ENCODE results near the gene KRTAP10-9.

The KRTAP10-9 gene

GRCh38 chr21:44658541-44658910 is 31.6 kb downstream of the KRTAP10-9 start:
- TF ChIP-seq GATA2 (IDR thresholded peaks at IDR 0.05; ENCODE audit: low read depth, low read length) (no peak), GATA3 (IDR thresholded peaks at IDR 0.05; ENCODE audit: low read depth, low read length) (no peak)

DNA sequence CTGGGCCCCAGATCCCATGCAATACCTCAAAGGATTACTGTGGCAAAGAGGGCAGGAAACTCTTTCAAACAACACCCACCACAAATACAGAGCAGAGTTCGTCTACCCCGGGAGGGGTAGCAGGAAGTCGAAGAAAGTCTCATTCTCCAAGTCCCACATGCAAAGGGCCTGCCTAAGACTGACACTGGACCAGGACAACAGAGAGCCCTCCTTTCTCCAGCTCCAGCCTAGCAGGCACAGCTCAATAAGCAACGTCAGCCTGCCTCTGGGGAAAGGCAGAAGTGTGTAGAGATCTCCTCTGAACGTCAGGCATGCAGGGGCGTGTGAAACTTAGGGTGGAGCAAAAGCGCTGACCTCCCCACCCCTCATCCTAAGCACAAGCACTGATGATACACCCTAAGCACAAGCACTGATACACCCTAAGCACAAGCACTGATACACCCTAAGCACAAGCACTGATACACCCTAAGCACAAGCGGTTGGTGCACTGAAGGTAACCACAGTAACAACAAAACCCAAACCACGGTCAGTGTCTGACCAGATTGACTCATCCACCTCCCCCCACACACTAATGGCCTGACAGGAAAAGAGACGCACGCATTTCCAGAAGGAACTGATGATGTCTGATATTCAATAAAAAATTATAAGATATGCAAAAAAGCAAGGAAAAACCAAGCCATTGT is 32.2 kb downstream of the KRTAP10-9 start:
- TF ChIP-seq GATA3 (IDR thresholded peaks at IDR 0.05; ENCODE audit: low read depth, low read length) (no peak), GATA2 (IDR thresholded peaks at IDR 0.05; ENCODE audit: low read depth, low read length) (no peak)

DNA sequence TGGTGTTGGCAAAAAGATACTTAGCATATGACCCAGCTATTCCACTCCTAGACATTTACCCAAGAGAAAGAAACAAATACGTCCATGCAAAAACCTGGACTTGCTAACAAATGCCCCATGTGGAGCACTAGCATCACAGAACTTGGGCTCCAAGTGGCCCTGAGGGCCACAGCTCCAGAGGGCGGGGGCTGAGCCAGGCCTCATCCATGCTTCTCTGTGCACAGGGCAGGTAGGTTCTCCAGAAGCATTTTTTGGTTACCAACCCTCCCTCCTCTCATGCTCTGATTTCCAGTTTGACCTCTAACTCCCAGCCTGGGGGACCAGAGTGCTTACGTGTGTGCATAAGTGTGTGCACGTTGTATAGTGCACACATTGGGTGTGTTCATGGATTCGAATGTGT is 37.8 kb downstream of the KRTAP10-9 start:
- TF ChIP-seq GATA2 (IDR thresholded peaks at IDR 0.05; ENCODE audit: low read depth, low read length): no peak
- TF ChIP-seq GATA3 (IDR thresholded peaks at IDR 0.05; ENCODE audit: low read depth, low read length): no peak

DNA sequence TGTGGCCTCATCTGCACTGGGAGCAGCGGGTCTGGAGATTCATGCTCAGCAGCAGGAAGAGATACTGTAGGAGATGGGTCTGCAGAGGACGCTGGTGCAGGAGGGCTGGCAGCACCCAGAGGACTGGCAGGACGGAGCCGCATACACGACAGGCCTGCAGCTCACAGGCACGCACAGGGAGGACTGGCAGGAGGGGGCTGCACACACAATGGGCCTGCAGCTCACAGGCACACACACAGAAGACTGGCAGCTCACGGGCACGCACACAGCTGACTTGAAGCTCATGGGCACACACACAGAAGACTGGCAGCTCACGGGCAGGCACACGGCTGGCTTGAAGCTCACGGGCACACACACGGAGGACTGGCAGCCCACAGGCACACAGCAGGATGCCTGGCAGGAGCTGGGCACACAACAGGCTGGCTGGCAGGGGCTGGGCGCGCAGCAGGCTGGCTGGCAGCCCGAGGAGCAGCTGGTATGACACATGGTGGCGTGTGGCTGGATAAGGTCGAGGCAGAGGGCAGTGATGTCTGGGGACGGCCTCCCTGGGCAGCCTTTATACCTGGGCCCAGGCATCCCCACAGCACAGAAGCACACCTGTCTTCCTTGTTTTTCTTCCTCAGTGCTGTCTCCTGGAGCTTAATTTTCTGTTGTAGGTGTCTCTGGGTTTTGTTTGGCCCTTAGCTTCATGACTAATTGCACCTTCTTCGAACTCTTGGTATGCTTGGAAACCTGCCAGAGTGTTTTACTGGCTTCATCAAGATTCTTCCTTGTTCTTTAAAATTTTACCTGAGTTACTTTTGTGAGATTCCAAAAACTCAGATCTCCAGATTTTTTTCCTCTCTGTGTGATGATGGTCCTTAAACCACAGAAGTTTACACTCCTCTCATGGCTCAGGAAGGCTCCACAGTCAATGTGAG is 39.8 kb downstream of the KRTAP10-9 start, which contains the start of gene KRTAP12-2:
Gene KRTAP12-2, minus strand, starts transcription at position 527 of the 920 bp plus-strand sequence. Its CDS starts 41 bp downstream, at position 486.
- no peak for TF ChIP-seq GATA3 (IDR thresholded peaks at IDR 0.05; ENCODE audit: low read depth, low read length)
- no peak for TF ChIP-seq GATA2 (IDR thresholded peaks at IDR 0.05; ENCODE audit: low read depth, low read length)

DNA sequence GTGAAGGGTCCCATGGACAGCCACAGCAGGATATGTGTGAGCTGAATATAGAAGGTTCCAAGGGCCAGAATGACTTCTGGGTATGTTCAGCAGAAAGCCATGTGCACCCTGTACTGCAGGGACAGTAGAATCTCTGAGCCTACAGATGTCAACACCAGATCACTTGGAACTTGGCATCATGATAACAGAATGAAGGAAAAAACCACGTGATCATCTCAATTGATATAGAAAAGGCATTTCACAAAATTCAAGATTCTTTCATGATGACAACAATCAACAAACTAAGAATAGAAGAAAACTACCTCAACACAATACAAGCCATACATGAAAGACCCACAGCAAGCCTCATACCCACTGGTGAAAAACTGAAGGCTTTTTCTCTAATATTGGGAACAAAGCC is 40.7 kb downstream of the KRTAP10-9 start:
- no peak for TF ChIP-seq GATA3 (IDR thresholded peaks at IDR 0.05; ENCODE audit: low read depth, low read length)
- no peak for TF ChIP-seq GATA2 (IDR thresholded peaks at IDR 0.05; ENCODE audit: low read depth, low read length)

GRCh38 chr21:44670642-44671432 is 43.9 kb downstream of the KRTAP10-9 start:
- TF ChIP-seq GATA3 (IDR thresholded peaks at IDR 0.05; ENCODE audit: low read depth, low read length) (no peak), GATA2 (IDR thresholded peaks at IDR 0.05; ENCODE audit: low read depth, low read length) (no peak)

DNA sequence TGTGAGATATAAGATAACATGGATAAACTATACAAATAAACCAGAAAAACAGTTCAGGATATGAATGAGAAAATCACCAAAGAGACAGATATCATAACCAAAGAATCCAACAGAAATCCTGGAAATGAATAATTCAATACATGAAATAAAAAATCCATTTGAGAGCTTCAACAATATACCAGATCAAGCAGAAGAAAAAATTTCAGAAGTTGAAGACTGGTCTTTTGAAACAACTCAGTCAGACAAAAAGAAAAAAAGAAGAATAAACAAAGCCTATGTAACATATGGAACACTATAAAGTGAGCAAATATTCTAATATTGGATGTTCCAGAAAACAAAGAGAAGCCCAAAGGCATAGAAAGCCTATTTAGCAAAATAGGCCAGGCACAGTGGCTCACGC is 45.0 kb downstream of the KRTAP10-9 start:
- TF ChIP-seq GATA2 (IDR thresholded peaks at IDR 0.05; ENCODE audit: low read depth, low read length) (no peak), GATA3 (IDR thresholded peaks at IDR 0.05; ENCODE audit: low read depth, low read length) (no peak)

DNA sequence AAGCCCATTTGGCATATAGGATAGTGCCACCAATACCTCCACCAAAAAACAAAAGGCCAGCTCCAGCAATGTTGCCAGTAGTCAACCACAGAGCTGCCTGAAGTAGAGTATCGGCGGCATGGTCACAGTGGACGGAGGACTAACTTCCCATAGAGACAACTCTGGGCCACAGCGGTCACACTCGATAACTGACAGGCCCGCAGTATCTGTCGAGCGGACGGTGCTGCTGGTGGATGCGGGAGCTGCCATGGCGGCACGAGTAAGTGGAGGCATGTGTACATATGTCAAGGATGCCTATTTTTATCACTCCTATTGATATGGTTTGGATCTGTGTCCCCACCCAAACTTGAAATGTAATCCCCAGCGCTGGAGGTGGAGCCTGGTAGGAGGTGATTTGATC is 51.0 kb downstream of the KRTAP10-9 start:
- TF ChIP-seq GATA3 (IDR thresholded peaks at IDR 0.05; ENCODE audit: low read depth, low read length) (no peak), GATA2 (IDR thresholded peaks at IDR 0.05; ENCODE audit: low read depth, low read length) (no peak)

Data from SH-SY5Y (cell line).